ENCODE data around the gene NMRK2.
"Not testable (repeated sequence)": the region's sequence is repeated elsewhere in the genome, so short reads cannot be mapped to it uniquely, and the experiment has no call there.

The NMRK2 gene

DNA sequence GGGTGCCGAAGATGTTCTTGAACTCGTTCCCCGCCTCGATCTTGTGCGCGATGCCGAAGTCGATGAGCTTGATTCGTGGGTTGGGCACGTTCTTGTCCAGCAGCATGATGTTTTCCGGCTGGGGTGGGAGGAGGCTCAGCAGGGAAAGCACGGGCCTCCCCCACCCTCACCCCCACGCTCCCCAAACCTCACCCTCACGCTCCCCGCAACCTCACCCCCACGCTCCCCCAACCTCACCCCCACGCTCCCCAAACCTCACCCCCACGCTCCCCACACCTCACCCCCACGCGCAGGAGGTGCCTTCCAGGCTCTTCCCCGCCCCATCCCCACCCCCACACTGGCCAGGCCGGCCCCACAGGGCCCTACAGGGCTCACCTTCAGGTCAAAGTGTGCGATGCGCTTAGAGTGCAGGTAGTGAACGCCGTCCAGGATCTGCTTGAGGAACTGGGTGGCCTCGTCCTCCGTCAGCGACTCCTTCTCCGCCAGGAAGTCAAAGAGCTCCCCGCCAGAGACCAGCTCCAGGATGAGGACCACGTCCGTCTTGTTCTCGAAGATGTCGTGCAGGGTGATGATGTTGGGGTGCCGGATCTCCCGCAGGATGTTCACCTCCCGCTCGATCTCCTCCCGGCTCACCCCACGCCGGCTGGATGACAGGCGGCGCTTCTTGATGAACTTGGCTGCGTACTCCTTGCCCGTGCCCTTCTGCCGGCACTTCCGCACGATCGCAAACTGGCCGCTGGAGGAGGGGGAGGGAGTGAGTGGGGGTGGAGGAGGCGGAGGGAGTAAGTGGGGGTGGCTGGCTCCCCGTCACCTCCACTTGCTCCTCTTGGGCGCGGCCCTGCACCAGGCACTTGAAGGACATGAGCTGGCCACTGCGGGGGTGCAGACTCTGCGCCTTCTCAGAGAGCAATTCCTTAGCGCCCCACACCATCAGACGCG, 31.7 kb downstream of the NMRK2 start:
- no peak for DNase-seq (ENCODE audit: low spot score)
- no peak for FAIRE-seq

DNA sequence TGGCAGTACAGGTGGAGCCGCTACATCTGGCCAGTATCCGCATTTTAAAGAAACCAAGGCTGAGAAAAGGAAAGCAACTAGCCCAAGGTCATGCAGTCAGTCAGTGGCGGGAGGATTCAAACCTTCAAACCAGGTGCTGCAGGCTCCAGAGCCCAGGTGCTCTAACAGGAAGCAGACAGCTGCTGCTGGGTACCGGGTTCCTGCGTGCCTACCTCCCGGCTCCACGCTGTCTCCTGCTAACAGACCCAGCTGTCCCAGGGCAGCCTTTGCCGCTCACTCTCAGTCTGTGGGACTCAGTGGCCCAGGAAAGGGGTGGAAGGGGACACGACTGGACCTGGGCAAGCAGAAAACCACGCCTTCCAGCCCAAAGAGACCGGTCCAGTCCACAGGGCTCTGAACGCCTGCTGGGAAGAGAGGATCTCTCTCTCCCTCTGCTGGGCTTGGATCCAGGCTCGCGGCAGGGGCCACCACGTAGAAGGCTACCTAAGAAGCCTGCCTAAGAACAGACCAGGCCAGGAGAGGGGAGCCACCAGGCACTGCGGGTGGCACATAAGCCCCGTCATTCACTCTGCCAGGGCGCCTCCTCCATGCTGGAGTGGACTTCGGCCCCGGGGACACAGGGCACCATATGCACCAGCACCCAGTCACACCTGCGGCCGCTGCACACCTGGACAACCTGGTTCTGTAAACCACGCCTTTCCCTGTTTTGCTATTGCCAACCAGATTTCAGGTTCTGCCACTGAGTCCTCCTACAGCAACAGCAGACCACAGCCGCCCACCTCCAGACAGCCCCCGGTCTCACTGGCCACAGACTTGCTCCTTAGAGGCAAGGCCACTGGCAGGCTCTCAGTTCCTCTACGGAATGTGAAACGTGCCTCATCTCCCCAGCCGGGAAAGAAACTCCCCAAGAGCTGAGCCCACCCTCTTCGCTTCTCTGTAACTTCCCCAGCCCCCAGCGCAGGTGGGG, 33.5 kb downstream of the NMRK2 start:
- no peak for FAIRE-seq
- no peak for DNase-seq (ENCODE audit: low spot score)

DNA sequence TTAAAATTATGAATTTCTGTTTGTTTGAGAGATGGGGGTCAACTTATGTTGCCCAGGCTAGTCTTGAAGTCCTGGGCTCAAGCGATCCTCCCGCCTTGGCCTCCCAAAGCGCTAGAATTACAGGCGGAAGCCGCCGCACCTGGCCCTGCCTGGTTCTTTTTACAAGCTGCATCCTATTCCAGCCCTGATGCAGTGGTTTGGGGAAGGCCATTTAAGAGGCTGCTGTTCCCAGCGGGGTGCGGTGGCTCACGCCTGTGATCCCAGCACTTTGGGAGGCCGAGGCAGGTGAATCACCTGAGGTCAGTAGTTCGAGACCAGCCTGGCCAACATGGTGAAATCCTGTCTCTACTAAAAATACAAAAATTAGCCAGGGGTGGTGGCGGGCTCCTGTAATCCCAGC, 35.1 kb downstream of the NMRK2 start:
- not testable (repeated sequence) for FAIRE-seq; DNase-seq (ENCODE audit: low spot score)

DNA sequence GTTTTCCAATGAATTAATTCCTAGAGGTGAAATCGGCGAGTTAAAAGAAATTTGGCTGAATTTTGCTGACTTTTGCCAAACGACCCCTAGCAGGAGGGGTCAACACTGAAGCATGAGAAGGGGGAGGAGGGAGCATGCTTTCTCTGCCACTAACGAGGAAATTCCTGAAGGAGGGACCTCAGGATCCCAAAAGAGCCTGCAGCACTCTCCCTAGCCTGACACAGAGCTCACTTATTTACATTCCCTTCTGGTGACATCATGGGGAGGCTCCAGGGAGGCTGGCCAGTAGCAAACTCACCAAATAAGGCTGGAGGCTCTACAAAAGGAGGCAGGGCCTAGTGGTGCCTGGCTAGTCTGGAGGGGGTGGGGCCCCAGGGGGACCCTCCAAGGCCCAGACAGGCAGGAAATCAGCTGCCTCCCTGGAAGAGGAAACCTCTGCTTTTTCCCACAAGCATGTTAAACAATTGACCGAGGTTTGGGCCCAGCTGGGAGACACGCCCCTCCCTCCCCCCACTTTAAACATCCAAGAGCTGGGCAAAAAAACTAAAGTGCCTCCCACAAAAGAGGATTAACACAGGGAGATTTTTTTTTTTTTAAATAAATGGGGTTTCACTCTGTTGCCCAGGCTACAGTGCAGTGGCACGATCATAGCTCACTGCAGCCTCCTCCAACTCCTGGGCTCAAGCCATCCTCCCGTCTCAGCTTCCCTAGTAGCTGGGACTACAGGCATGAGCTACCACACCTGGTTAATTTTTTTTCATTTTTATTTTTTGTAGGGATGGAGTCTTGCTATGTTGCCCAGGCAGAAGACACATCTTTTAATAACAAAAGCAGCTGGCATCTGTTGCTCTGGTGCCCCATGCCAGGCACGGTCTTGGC, 35.9 kb downstream of the NMRK2 start:
- no peak for FAIRE-seq
- DNase-seq (ENCODE audit: low spot score), result peak; percentile 89

DNA sequence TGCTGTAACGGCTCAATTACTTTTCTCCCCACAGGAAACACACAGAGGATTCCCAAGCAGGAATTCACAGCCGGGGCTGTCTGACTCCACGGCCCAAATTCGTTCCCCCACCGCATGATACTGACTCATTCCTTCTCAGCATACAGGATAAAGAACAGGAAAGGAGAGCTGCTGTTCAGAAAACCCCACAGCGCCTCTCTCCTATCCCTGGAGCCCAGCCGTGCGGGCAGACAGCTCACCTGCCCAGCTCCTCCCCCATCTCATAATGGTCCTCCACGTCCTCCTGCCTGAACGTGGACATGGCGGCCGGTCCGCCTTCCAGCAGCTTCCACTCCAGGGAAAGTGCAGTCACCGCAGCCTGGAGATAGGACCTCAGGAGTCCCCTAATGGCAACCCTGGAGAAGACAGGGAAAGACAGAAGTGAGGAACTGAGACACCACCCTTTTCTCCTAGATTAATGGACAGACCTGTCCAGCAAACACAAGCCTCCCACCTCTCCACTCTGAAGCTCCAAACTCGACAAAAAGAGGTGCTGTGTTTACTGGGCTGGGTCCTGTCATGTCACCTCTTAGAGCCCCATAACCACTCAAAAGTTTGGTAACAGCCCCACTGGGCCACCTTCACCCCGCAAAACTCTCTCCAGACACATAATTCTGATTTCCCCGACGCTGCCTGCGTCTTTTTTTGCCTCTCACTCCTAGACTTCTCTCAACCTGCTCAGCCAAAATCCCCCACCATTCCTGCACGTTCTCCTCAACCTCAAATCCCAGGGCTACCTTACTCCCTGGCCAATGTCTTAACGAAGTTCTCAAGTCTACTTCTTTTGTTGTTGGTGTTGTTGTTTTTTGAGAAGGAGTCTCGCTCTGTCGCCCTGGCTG, 36.8 kb downstream of the NMRK2 start:
- FAIRE-seq (no peak), DNase-seq (ENCODE audit: low spot score) (peak; percentile 36)

DNA sequence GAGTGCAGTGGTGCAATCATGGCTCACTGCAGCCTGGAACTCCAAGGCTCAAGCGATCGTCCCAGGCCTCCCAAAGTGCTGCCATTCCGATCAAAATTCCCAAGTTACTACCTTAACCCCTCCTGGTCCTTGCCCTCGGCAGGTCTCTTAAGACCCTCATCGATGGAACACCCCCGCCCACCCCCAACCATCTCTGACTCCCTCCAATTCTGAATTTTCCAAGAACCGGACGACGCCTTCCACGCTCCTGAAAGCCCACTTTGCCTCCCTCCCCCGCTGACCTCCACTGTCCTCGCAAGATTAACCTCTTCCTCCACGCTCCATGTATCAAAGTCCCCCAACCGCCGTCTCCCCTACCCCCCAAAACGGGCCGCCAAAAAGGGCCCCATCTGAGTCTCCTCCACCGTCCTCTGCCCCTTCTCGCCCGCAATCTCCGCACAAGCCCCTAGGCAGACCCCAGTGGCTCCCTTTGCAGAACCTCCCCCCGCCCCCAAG, 37.5 kb downstream of the NMRK2 start:
- FAIRE-seq (no peak), DNase-seq (ENCODE audit: low spot score) (no peak)

DNA sequence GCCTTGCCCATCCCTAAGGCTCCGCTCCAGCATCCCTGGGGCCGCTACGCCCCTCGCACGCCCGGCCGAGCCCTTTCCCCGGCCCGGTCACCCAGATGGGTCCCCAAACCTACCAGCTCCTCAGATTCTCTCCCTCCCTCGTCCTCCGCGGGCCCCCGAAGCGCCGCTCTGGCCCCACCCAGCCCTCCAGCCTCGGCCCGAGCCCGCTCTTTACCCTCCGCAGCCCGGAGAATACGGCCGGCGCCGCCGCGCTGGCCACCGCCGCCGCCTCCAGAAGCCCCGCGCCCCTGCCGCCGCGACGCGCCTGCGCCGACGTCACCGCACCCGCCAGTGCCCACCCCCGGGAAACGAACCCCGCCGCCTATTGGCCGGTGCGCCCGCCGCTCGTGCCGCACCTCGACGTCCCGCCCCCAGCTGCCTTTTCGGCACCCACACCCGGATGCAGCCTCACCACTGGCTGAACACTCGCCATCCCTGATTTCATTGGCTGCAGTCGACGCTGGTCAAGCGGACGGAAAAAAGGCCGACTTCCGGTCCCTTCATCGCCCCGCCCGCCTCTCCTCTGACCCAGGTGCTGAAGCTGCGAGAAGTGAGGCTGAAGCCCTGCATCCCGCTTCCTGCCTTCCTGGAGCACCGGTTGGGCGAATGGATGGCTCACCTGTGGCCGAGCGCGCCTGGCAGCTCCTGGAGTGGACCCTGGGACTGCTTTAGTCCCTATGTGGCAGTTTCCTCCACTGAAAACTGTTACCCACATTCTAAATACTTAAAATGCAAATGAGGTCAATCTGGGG, 38.1 kb downstream of the NMRK2 start, which contains the start of gene DAPK3:
TSS of gene DAPK3 (minus strand) at position 292 of the 791 bp plus-strand sequence. CDS start 1,364 bp downstream, outside the sequence.
- FAIRE-seq (no peak), DNase-seq (ENCODE audit: low spot score) (peak; percentile 92)

DNA sequence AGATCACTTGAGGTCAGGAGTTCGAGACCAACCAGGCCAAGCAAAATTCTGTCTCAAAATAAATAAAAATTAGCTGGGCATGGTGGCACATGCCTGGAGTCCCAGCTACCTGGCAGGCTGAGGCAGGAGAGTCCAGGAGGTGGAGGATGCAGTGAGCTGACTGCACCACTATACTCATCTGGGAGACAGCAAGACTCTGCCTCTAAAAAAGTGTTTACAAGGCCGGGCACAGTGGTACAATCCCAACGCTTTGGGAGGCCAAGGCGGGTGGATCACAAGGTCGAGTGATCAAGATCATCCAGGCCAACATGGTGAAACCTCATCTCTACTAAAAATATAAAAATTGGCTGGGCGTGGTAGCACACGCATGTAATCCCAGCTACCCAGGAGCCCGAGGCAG, 42.3 kb downstream of the NMRK2 start:
- DNase-seq (ENCODE audit: low spot score), result no peak
- FAIRE-seq, result no peak

DNA sequence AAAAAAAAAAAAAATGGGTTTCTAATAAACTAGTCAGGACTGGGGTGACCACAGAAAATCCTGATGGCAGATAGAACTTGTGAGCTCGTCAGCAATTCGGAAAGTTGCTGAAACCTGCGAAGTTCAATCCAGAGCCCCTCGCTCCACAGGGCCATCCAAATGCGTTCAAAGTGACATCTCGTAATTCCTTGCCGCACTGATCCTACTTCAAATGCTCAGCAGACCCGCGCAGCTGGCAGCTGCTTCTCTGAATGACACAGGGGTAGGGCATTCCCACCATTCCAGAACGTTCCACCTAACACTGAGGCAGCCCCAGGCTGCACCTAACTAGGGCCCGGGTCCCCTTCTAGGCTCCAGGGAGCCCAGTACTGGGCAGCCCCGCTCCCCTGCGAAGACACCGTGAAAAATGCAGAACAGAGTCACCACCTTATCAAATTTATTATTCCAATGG, 42.8 kb downstream of the NMRK2 start:
- FAIRE-seq, result no peak
- DNase-seq (ENCODE audit: low spot score), result no peak

DNA sequence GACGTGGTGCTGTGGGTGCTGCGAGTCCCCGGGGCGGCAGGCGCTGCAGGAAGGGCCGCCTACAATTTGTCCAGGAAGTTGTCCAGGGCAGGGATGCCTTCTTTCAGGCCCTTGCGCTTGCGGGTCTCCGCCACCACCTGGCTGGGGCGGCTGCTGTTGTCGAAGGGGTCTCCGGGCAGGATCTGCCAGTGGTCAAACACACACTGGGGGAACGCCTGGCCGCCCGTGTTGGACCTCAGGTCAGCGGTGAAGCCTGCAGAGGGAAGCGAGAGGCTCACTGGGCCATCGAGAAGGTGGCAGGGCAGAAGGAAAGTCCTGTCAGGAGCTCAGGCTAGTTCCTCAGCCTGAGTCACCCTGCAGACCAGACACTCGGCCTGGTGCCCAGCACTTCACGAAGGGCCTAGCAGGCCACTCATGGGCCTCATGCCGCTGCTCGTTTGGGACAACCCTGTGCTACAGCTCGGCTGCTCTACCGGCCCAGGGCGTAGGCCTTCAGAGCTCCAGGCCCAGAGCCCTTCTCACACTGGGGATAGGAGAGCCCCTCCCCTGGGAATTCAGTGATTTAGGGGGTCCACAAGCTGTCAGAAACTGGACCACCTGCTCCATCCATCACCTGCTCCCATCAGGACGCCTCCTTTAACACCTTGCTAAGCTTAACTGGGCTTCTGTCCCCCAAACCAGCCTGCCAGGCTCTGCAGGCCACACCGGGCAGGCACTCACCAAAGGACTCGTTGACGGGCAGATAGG, 43.8 kb downstream of the NMRK2 start:
- FAIRE-seq (no peak), DNase-seq (ENCODE audit: low spot score) (no peak)

DNA sequence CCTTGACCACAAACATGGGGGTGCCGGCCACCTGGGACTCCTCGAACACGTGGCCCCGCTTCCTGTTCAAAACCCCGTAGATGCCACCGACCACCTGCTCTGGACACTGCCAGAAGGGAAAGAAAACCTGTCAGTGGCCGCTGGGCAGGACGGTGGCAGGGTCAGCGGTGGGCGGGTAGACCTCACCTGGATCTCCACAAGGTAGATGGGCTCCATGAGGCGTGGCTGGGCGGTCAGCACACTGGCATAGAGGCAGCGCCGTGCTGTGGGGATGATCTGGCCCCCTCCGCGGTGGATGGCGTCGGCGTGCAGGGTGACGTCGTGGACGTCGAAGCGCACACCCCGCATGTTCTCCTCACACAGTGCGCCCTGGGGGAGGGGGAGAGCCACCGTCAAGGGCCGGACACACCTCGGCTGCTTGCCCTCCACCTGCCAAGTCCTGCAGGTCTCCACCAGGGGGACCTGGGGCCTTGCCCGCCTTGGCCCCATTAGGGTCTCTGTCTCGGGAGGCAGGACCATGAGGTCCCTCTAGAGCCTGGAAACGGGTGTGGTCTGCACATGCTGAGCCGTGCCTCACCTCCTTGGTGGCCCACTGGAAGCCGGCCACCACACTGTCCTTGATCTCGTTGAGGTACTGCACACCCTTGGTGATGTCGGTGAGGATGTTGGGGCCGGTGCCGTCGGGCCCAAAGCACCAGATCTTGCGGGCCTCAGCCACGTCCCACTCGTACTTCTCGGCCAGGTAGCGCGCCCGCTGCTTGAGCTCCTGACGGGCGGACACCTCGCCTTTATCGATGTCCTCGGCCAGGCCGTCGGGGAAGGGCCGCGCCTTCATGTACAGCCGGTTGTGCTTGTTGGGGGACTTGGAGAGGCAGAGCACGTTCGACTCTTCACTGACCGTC, 44.6 kb downstream of the NMRK2 start:
- DNase-seq (ENCODE audit: low spot score), result no peak
- FAIRE-seq, result no peak

DNA sequence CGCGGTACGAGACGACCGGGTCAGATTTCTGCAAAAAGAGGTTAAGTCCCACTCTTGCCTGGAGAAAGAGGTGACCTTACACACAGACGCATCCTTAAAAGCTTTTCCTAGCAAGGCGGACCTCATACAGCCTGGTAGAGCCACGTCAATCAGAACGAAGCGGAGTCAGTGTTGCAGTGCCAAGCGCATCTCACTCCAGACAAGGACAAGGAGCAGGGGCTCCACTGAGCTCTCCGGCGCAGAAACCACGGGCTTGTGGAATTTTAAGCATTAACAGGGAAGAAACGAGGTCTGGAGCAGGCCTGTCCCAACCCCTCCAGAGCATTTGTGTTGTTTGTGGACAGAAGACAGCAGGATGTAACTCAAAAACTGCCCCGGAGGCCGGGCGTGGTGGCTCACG, 45.3 kb downstream of the NMRK2 start:
- FAIRE-seq (no peak), DNase-seq (ENCODE audit: low spot score) (no peak)

DNA sequence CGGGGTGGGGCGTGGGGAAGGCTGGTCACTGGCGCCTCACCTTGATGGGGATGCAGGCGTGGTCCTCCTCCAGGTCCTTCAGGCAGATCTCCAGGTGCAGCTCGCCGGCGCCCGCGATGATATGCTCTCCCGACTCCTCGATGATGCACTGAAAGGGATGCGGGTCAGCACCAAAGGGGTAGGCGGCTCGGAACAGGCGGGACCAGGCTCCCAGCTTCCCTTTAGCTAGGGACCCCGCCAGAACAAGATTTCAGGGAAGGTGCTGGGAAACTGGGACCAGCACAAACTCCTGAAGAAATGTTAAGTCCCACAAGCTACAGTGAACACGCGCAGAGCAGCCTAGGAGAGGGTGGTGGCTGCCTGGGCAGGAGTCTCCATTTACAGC, 46.4 kb downstream of the NMRK2 start:
- FAIRE-seq (no peak), DNase-seq (ENCODE audit: low spot score) (no peak)

DNA sequence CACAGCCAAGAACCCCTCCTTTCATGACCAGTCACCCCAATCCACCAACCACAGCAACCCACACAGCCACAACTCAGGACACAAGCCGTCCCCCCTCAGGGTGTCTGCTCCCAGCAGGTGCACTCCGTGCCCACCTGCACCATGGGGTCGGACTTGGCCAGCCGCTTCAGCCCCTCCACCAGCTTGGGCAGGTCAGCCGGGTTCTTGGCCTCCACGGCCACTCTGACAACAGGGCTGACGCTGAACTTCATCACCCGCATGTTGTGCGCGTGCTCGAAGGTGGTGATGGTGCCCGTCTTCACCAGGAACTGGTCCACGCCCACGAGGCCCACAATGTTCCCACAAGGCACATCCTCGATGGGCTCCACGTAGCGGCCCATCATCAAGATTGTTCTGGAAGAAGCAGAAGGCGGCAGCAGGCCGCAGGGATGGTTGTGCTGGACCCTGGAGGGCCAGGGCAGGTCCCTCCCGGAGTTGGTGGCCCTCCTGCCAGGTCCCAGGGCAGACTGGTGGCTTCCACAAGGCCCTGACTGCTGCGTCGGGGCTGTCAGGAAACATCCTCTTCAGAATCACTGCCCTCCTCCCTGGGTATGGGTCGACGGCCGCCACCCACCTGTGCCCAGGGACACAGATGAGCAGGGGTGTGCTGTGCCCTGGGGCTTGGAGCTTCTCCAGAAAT, 46.9 kb downstream of the NMRK2 start:
- DNase-seq (ENCODE audit: low spot score), result no peak
- no peak for FAIRE-seq

DNA sequence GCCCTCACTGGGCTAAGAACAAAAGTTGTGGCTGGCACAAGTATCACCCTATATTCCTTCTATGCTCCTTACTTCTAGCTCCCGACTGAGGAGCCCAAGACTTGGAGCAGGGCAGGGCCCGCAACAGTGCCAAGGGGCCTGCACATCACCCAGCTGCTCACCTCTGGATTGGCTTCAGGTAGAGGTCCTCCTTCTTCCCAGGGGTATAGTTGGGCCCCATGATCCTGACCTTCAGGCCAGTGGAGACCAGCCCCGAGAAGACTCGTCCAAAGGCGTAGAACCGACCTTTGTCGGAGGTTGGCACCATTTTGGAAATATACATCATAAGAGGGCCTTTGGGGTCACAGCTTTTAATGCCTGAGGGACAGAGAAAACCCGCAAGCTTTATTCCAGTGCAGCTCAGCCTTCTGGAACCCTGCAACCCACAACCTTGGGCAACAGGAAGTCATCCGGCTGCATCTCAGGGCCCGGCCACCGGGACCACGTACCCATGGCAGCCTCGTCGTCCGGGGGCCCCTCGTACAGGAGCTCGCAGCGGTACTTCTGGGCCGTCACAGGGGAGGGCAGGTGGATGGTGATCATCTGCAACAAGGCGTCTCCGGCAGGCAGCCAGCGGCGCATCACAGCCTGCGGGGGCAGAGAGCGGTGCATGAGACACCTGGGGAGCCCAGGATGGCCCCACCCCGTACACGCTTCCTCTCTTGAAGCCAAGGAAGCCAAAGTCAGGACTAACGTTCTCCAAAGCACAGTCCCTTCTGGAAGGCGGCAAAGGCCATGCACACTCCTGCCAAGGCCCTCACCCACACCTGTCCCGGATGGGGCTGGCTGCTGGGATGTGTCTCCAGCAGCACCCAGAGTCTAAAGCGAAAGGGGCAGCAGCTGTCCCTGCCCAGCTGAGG, 47.7 kb downstream of the NMRK2 start:
- DNase-seq (ENCODE audit: low spot score) (no peak), FAIRE-seq (no peak)

DNA sequence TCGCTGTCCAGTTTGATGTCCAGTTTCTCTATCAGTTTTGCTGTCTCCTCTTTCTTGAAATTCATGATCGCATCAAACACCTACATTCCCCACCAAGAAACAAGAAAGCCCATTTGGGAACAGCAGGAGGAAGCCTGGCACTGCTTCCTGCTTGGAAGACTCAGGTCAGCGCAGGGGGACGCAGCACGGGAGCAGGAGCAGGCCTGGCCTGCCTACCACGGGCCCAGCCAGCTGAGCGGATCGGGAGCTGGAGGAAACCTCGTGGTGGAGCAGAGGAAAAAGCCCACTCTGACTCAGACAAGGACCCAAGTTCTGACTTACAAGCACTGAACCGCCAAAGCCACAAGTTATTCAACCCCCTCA, 48.5 kb downstream of the NMRK2 start:
- DNase-seq (ENCODE audit: low spot score), result no peak
- FAIRE-seq, result no peak
